Measurements from ENCODE around the gene GNG13. TPM values are rescaled to one million over a fixed set of nuclear protein-coding genes. Genes with fewer than 3 reads are reported as not detected.

The GNG13 gene
- total RNA-seq, 1 donor from 2014 or later: not detected

DNA sequence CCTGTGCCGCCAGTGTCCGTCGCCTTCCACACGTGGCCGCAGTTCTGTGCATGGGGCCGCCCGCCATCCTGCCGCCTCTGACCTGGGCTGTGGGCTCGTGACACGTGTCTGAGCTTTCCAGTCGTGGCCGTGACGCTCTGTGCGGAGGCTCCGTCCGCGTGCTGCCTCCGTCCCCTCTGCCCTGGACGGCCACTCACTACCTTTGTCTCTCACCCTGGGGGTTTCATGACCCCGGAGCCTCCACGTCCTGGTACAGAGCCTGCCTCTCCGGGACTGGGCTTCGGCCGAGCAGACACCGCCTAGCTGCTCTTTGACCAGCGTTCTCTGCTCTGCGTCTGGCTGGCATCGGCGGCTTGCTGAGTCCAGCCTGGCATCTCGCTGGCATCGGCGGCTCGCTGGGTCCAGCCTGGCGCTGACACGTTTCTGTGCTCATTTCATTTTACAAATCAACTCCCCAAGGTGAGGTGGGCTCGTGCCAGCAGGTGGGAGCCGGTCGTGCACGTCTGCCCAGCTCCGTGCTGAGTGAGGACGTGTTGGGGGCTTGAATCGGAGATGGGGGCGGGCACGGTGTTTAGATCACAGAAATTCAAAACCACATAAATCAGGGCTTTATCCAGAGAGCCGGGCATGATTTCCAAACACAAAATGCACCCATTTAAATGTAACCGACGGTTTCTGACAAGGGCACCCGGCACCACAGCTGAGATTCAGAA is 44.3 kb upstream of the GNG13 start:
- H3K36me3 Mint-ChIP-seq (ENCODE audit: low read depth, unreplicated experiment): peaks cover 2% of the 10 kb centered on the region
- DNase-seq (ENCODE audit: low read depth) (no peak), FAIRE-seq (no peak)
- Histone ChIP-seq H3K4me3 (ENCODE audit: insufficient read depth, low read depth, low read length) (no peak overlapping the region), H3K4me1 (ENCODE audit: insufficient read depth, low read length) (no peaks in the 10 kb centered on the region), H3K79me2 (ENCODE audit: insufficient read depth, low read length) (no peaks in the 10 kb centered on the region), H4K20me1 (ENCODE audit: insufficient read depth, low read length) (no peaks in the 10 kb centered on the region), H3K9me3 (ENCODE audit: insufficient read depth, low read depth, low read length) (peaks cover 6% of the 10 kb centered on the region), H2AFZ (ENCODE audit: low read depth, low read length) (no peak overlapping the region), H3K27me3 (ENCODE audit: insufficient read depth, low read length) (no peaks in the 10 kb centered on the region), H3K27ac (ENCODE audit: low read depth, low read length) (no peak overlapping the region), H3K4me2 (ENCODE audit: low read length) (no peak overlapping the region), H3K36me3 (ENCODE audit: insufficient read depth, low read length) (no peaks in the 10 kb centered on the region), H3K9ac (ENCODE audit: low read length) (no peak overlapping the region)
- H3K9me3 Mint-ChIP-seq (ENCODE audit: unreplicated experiment): peaks cover 22% of the 10 kb centered on the region
- no peaks in the 10 kb centered on the region for H3K4me1 Mint-ChIP-seq (ENCODE audit: low read depth, unreplicated experiment)
- H3K27me3 Mint-ChIP-seq (ENCODE audit: low read depth, unreplicated experiment): peaks cover 30% of the 10 kb centered on the region
- peak overlapping the region; percentile 20 for H3K4me3 Mint-ChIP-seq (ENCODE audit: unreplicated experiment)
- H3K27ac Mint-ChIP-seq (ENCODE audit: unreplicated experiment): no peak overlapping the region
- TF ChIP-seq EZH2 (IDR thresholded peaks at IDR 0.05; ENCODE audit: insufficient read depth, low read length): no peak
- TF ChIP-seq, protein P1, sequence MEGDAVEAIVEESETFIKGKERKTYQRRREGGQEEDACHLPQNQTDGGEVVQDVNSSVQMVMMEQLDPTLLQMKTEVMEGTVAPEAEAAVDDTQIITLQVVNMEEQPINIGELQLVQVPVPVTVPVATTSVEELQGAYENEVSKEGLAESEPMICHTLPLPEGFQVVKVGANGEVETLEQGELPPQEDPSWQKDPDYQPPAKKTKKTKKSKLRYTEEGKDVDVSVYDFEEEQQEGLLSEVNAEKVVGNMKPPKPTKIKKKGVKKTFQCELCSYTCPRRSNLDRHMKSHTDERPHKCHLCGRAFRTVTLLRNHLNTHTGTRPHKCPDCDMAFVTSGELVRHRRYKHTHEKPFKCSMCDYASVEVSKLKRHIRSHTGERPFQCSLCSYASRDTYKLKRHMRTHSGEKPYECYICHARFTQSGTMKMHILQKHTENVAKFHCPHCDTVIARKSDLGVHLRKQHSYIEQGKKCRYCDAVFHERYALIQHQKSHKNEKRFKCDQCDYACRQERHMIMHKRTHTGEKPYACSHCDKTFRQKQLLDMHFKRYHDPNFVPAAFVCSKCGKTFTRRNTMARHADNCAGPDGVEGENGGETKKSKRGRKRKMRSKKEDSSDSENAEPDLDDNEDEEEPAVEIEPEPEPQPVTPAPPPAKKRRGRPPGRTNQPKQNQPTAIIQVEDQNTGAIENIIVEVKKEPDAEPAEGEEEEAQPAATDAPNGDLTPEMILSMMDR (IDR thresholded peaks at IDR 0.05; ENCODE audit: insufficient read depth, low read depth, low read length): no peak

DNA sequence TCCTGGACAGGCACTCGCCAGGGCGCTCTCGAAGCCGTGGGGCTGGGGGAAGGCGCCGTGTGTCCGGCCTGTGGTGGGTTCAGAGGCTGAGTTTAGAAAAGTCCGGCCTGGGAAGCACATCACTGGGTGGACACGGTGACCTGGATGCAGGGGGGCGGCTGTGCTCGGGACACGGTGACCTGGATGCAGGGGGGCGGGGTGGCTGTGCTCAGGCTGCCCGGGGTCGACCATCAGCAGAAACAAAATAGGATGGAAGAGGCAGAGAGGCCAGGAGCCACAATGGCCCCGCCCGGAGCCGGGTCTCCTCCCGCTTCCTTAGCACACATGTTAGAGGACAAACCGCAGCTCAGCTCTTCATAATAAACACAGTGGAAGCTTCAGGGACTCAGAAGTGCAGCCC is 43.2 kb upstream of the GNG13 start:
- Histone ChIP-seq H3K9ac (ENCODE audit: low read length) (no peak overlapping the region), H3K4me1 (ENCODE audit: insufficient read depth, low read length) (no peaks in the 10 kb centered on the region), H2AFZ (ENCODE audit: low read depth, low read length) (no peak overlapping the region), H3K4me2 (ENCODE audit: low read length) (no peak overlapping the region), H3K27me3 (ENCODE audit: insufficient read depth, low read length) (no peaks in the 10 kb centered on the region), H3K79me2 (ENCODE audit: insufficient read depth, low read length) (no peaks in the 10 kb centered on the region), H4K20me1 (ENCODE audit: insufficient read depth, low read length) (no peaks in the 10 kb centered on the region), H3K27ac (ENCODE audit: low read depth, low read length) (no peak overlapping the region), H3K4me3 (ENCODE audit: insufficient read depth, low read depth, low read length) (no peak overlapping the region), H3K9me3 (ENCODE audit: insufficient read depth, low read depth, low read length) (peaks cover 2% of the 10 kb centered on the region), H3K36me3 (ENCODE audit: insufficient read depth, low read length) (no peaks in the 10 kb centered on the region)
- Mint-ChIP-seq H3K4me3 (ENCODE audit: unreplicated experiment) (no peak overlapping the region), H3K9me3 (ENCODE audit: unreplicated experiment) (peaks cover 14% of the 10 kb centered on the region), H3K4me1 (ENCODE audit: low read depth, unreplicated experiment) (no peaks in the 10 kb centered on the region), H3K27me3 (ENCODE audit: low read depth, unreplicated experiment) (peaks cover 28% of the 10 kb centered on the region), H3K36me3 (ENCODE audit: low read depth, unreplicated experiment) (peaks cover 1% of the 10 kb centered on the region), H3K27ac (ENCODE audit: unreplicated experiment) (no peak overlapping the region)
- FAIRE-seq: no peak
- no peak for DNase-seq (ENCODE audit: low read depth)
- no peak for TF ChIP-seq EZH2 (IDR thresholded peaks at IDR 0.05; ENCODE audit: insufficient read depth, low read length)
- TF ChIP-seq, protein P1 (IDR thresholded peaks at IDR 0.05; ENCODE audit: insufficient read depth, low read depth, low read length): no peak

All from astrocyte (in vitro differentiated cells and primary cell).